CD14-positive monocyte (primary cell): ENCODE measurements around the gene ARMC12. TPM values are rescaled to one million over a fixed set of nuclear protein-coding genes. Genes with fewer than 3 reads are reported as not detected.

Experiments
- DNase-seq, 3 donors: peaks; one replicate each; pipeline ENCODE4 v3.0.0-alpha.2; 2011 to 2022
- H2AFZ ChIP-seq: 2 replicates; pipeline ENCODE4 v1.6.0; 2012; ENCODE audit warnings: mild to moderate bottlenecking, low read depth, low read length, inconsistent platforms; ENCODE audit not compliant: insufficient read depth, poor library complexity, severe bottlenecking
- H3K27ac ChIP-seq, 2 donors: 1 replicate in 1 of 2; 2 replicates in 1 of 2; pipeline ENCODE4 v1.5.1; 2012 to 2013; ENCODE audit warnings: low read length in 2 of 2, control low read depth in 1 of 2, inconsistent platforms in 1 of 2, low read depth in 1 of 2, mild to moderate bottlenecking in 1 of 2
- H3K27me3 ChIP-seq, 2 donors: one replicate each; pipeline versions ENCODE4 v1.6.0 to v1.6.1; 2011 to 2013; ENCODE audit warnings: low read length in 2 of 2; ENCODE audit not compliant: control insufficient read depth in 2 of 2, insufficient read depth in 2 of 2
- H3K36me3 ChIP-seq, 2 donors: replicated peaks in 1 of 2; 1 replicate in 1 of 2; 2 replicates in 1 of 2; pipeline versions ENCODE4 v1.5.1 to v1.6.1; 2012 to 2013; ENCODE audit warnings: low read length in 2 of 2, control low read depth in 1 of 2, inconsistent platforms in 1 of 2, mild to moderate bottlenecking in 1 of 2; ENCODE audit not compliant: insufficient read depth in 2 of 2, control insufficient read depth in 1 of 2
- H3K4me1 ChIP-seq, 2 donors: 1 replicate in 1 of 2; 2 replicates in 1 of 2; pipeline versions ENCODE4 v1.5.1 to v1.6.1; 2012 to 2013; ENCODE audit warnings: low read length in 2 of 2, control low read depth in 1 of 2, inconsistent platforms in 1 of 2, mild to moderate bottlenecking in 1 of 2, moderate library complexity in 1 of 2; ENCODE audit not compliant: insufficient read depth in 2 of 2, control insufficient read depth in 1 of 2
- H3K4me2 ChIP-seq: replicated peaks from 2 replicates; pipeline ENCODE3; 2012; ENCODE audit warnings: low read length, moderate library complexity, mild to moderate bottlenecking; ENCODE audit not compliant: poor library complexity, severe bottlenecking; ENCODE audit errors: extremely low read depth
- H3K4me3 ChIP-seq, 3 experiments: fragments of 200-600 bp in 1 of 3; sonication (generic) in 1 of 3; replicated peaks in 1 of 3; 1 replicate in 2 of 3; 2 replicates in 1 of 3; pipeline ENCODE4 v1.5.1; 2011 to 2013; ENCODE audit warnings: low read length in 3 of 3, mild to moderate bottlenecking in 3 of 3, control low read depth in 2 of 3, low read depth in 2 of 3, inconsistent platforms in 1 of 3, moderate library complexity in 1 of 3
- H3K79me2 ChIP-seq: 2 replicates; pipeline ENCODE4 v1.6.0; 2012; ENCODE audit warnings: mild to moderate bottlenecking, control low read depth, inconsistent platforms, low read length, moderate library complexity; ENCODE audit not compliant: insufficient read depth
- H3K9ac ChIP-seq: 2 replicates; pipeline ENCODE4 v1.6.0; 2017; ENCODE audit warnings: low read length, mild to moderate bottlenecking; ENCODE audit not compliant: insufficient read depth, poor library complexity, severe bottlenecking
- H3K9me3 ChIP-seq, 2 donors: replicated peaks in 1 of 2; 1 replicate in 1 of 2; 2 replicates in 1 of 2; pipeline versions ENCODE4 v1.5.1 to v1.6.1; 2012 to 2013; ENCODE audit warnings: low read length in 2 of 2, control low read depth in 1 of 2; ENCODE audit not compliant: control insufficient read depth in 1 of 2, insufficient read depth in 1 of 2
- H4K20me1 ChIP-seq: 2 replicates; pipeline ENCODE4 v1.6.0; 2012; ENCODE audit warnings: mild to moderate bottlenecking, low read length, control low read depth, moderate library complexity; ENCODE audit not compliant: insufficient read depth
- H3K27ac Mint-ChIP-seq, 7 donors: one replicate each; pipeline ENCODE4 v1.8.0; 2020; ENCODE audit warnings: mild to moderate bottlenecking in 7 of 7, mixed read lengths in 7 of 7, moderate library complexity in 6 of 7, inconsistent platforms in 2 of 7
- H3K27me3 Mint-ChIP-seq, 3 donors: one replicate each; pipeline ENCODE4 v1.8.0; 2021 to 2022; ENCODE audit warnings: low read depth in 3 of 3, mild to moderate bottlenecking in 3 of 3, mixed read lengths in 3 of 3, moderate library complexity in 3 of 3, inconsistent platforms in 1 of 3
- H3K36me3 Mint-ChIP-seq, 2 donors: one replicate each; pipeline ENCODE4 v1.8.0; 2020; ENCODE audit warnings: mixed read lengths in 2 of 2, inconsistent platforms in 1 of 2, mild to moderate bottlenecking in 1 of 2
- H3K4me1 Mint-ChIP-seq: one replicate; pipeline ENCODE4 v1.8.0; 2020; ENCODE audit warnings: mild to moderate bottlenecking, mixed read lengths
- H3K4me3 Mint-ChIP-seq, 2 donors: one replicate each; pipeline ENCODE4 v1.8.0; 2020; ENCODE audit warnings: mild to moderate bottlenecking in 2 of 2, mixed read lengths in 2 of 2, moderate library complexity in 1 of 2
- H3K9me3 Mint-ChIP-seq, 7 donors: one replicate each; pipeline ENCODE4 v1.8.0; 2020 to 2022; ENCODE audit warnings: mixed read lengths in 7 of 7, mild to moderate bottlenecking in 6 of 7, moderate library complexity in 6 of 7, inconsistent platforms in 2 of 7
- WGBS: methylation state at CpG from one replicate; pipeline ENCODE4 v1.1.5; 2013; ENCODE audit warnings: missing lambda C conversion rate; ENCODE audit not compliant: insufficient coverage; 5-methylcytosine and 5-hydroxymethylcytosine counted together
- intact Hi-C, 2 donors: fragments of 100-400 bp; cut with micrococcal nuclease; formaldehyde crosslinking; loops; one replicate each; pipeline versions ENCODE4 v1.15.0 to v1.15.1; 2023
- polyA plus RNA-seq, 3 donors: library from polyadenylated mRNA; depleted of rRNA in 1 of 3; unstranded in 2 of 3; stranded (reverse) in 1 of 3; fragments of 300-500 nt in 2 of 3; fragments of >200 nt in 1 of 3; fragmentation: Illumina TruSeq in 2 of 3; gene quantifications; 1 replicate in 2 of 3; 2 replicates in 1 of 3; pipeline ENCODE4 v1.2.3, GENCODE V29; 2012 to 2021
- TF ChIP-seq, protein P1 (sequence below): fragments of 200-600 bp; IDR thresholded peaks from one replicate; pipeline ENCODE4 v1.8.0; 2022; ENCODE audit warnings: antibody characterized with exemption, mild to moderate bottlenecking

Gene ARMC12
- polyA plus RNA-seq, 3 donors = 2.7 TPM; not detected in 2

DNA sequence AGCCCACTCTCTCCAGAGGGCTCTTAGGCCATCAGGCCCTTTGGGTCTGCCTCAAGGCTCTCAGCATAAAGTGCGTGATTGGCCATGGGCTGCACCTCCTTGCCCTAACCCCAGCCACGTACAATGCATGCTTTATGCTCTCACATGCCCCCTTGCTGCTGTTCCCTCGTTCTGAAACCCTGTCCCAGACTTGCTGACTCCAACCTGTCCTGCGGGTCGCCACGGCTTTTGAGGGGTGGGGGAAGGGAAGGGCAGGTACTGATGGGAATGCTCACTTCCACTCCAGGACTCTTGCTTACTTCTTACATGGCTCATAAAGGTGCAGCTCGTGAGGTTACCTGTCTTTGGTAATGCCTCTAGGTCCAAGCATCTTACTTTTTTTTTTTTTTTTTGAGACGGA is 6.0 kb downstream of the ARMC12 start:
- H3K4me3 Mint-ChIP-seq = no peak overlapping the region
- Histone ChIP-seq H3K27me3 (no peaks in the 10 kb centered on the region), H3K27ac (no peak overlapping the region), H3K9me3 (peaks cover 5 to 8% of the 10 kb centered on the region in 2 donors), H2AFZ (no peak overlapping the region), H3K4me2 (no peak overlapping the region), H3K9ac (no peak overlapping the region), H3K36me3 (no peaks in the 10 kb centered on the region), H3K4me1 (peaks cover 7 to 8% of the 10 kb centered on the region in 2 donors), H3K4me3 (no peak overlapping the region), H3K79me2 (no peaks in the 10 kb centered on the region), H4K20me1 (no peaks in the 10 kb centered on the region)
- intact Hi-C loops = no loop called here
- peaks cover 2 to 13% (median 7%) of the 10 kb centered on the region in 7 donors for H3K9me3 Mint-ChIP-seq
- H3K36me3 Mint-ChIP-seq = no peaks in the 10 kb centered on the region
- H3K4me1 Mint-ChIP-seq = peaks cover 15% of the 10 kb centered on the region
- DNase-seq = no peak
- 100% methylated on average over 1 of the region's 8 CpGs for WGBS
- no peaks in the 10 kb centered on the region for H3K27me3 Mint-ChIP-seq
- TF ChIP-seq, protein P1, sequence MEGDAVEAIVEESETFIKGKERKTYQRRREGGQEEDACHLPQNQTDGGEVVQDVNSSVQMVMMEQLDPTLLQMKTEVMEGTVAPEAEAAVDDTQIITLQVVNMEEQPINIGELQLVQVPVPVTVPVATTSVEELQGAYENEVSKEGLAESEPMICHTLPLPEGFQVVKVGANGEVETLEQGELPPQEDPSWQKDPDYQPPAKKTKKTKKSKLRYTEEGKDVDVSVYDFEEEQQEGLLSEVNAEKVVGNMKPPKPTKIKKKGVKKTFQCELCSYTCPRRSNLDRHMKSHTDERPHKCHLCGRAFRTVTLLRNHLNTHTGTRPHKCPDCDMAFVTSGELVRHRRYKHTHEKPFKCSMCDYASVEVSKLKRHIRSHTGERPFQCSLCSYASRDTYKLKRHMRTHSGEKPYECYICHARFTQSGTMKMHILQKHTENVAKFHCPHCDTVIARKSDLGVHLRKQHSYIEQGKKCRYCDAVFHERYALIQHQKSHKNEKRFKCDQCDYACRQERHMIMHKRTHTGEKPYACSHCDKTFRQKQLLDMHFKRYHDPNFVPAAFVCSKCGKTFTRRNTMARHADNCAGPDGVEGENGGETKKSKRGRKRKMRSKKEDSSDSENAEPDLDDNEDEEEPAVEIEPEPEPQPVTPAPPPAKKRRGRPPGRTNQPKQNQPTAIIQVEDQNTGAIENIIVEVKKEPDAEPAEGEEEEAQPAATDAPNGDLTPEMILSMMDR = no peak
- no peak overlapping the region for H3K27ac Mint-ChIP-seq

DNA sequence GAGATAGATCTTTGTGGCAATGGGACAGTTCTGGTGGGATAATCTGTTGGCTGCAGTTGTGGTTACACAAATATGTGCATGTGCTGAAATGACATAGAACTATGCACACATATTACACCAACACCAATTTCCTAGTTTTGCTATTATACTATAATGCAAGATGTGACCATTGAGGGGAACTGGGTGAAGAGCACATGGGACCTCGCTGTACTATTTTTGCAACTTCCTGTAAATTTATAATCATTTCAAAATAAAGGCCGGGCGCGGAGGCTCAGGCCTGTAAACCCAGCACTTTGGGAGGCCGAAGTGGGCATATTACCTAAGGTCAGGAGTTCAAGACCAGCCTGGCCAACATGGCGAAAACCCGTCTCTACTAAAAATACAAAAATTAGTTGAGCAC is 8.7 kb downstream of the ARMC12 start:
- Histone ChIP-seq H3K36me3 (no peaks in the 10 kb centered on the region), H3K9ac (no peak overlapping the region), H2AFZ (no peak overlapping the region), H3K4me1 (peaks cover 0 to 2% of the 10 kb centered on the region in 2 donors), H3K27me3 (no peaks in the 10 kb centered on the region), H3K9me3 (peaks cover 10 to 11% of the 10 kb centered on the region in 2 donors), H3K79me2 (no peaks in the 10 kb centered on the region), H3K4me2 (no peak overlapping the region), H3K4me3 (no peak overlapping the region), H3K27ac (no peak overlapping the region), H4K20me1 (no peaks in the 10 kb centered on the region)
- peak in 1 of 3 donors; percentile 18 for DNase-seq
- intact Hi-C loops = no loop called here
- peaks cover 0 to 2% of the 10 kb centered on the region in 2 donors for H3K36me3 Mint-ChIP-seq
- TF ChIP-seq, protein P1 = no peak
- peaks cover 0 to 2% (median 0%) of the 10 kb centered on the region in 3 donors for H3K27me3 Mint-ChIP-seq
- peak overlapping the region in 4 of 7 donors; percentile 7 to 80 (median 42) for H3K27ac Mint-ChIP-seq
- H3K4me1 Mint-ChIP-seq = peaks cover 8% of the 10 kb centered on the region
- WGBS = no CpG with 5 or more reads among the region's 7 CpGs
- H3K9me3 Mint-ChIP-seq = peaks cover 7 to 29% (median 18%) of the 10 kb centered on the region in 7 donors
- H3K4me3 Mint-ChIP-seq = no peak overlapping the region
